GM12878 (cell line): ENCODE data around the gene ZNF620. TPM values are rescaled to one million over a fixed set of nuclear protein-coding genes. Genes with fewer than 3 reads are reported as not detected.
A peak's percentile ranks its signal among the peaks of the same experiment; 100 is the strongest.

Experiments used
- ATAC-seq: fragments of 200-7000 bp; cut with Tn5 transposase; 3 replicates; pipeline ENCODE4 v1.9.1; 2020; ENCODE audit warnings: mild to moderate bottlenecking, moderate library complexity
- BruUV-seq: library from RNA; stranded (reverse); fragments of 400-500 nt; replicated peaks from 2 replicates; lab custom pipeline; 2021; lab: Mats Ljungman, UMichigan
- CTCF ChIA-PET: fragments of 300-600 bp; sonication (Branson Sonifier 250); formaldehyde crosslinking; extraction: SDS; loops from one replicate; lab custom pipeline; 2021; ENCODE audit warnings: inconsistent platforms; lab: Yijun Ruan, JAX
- POLR2A ChIA-PET: fragments of 350-600 bp; formaldehyde crosslinking; extraction: SDS; loops from one replicate; lab custom pipeline; 2021; ENCODE audit warnings: inconsistent platforms; lab: Charles Lee
- RAD21 ChIA-PET: fragments of 300-600 bp; sonication (Branson Sonifier 250); formaldehyde crosslinking; loops from one replicate; lab custom pipeline; 2023; ENCODE audit warnings: antibody characterized with exemption; ENCODE audit not compliant: unreplicated experiment; lab: Charles Lee
- SMC1A ChIA-PET: fragments of 300-600 bp; sonication (Branson Sonifier 250); formaldehyde crosslinking; loops from one replicate; lab custom pipeline; 2023; ENCODE audit not compliant: unreplicated experiment, uncharacterized antibody; lab: Charles Lee
- DNase-seq: peaks from one replicate; pipeline ENCODE4 v3.0.0-alpha.2; 2011; ENCODE audit warnings: low read depth, low spot score
- FAIRE-seq: peaks from 3 replicates; lab custom pipeline; 2011; peaks lifted over from hg19 to GRCh38; lab: Jason Lieb, UNC
- H2AFZ ChIP-seq: 2 replicates; pipeline ENCODE4 v1.6.0; 2011; ENCODE audit warnings: low read depth, low read length, control low read depth; ENCODE audit not compliant: control insufficient read depth
- H3K27ac ChIP-seq: 2 replicates; pipeline ENCODE4 v1.5.1; 2011; ENCODE audit warnings: control low read depth; ENCODE audit not compliant: control insufficient read depth, insufficient read depth
- H3K27me3 ChIP-seq, 2 experiments: replicated peaks in 1 of 2; 2 replicates each; pipeline versions ENCODE4 v1.6.0 to v1.6.1; 2011; ENCODE audit warnings: low read length in 1 of 2; ENCODE audit not compliant: control insufficient read depth in 2 of 2, insufficient read depth in 2 of 2
- H3K36me3 ChIP-seq, 2 experiments: 2 replicates each; pipeline ENCODE4 v1.5.1; 2011; ENCODE audit warnings: low read length in 1 of 2; ENCODE audit not compliant: control insufficient read depth in 2 of 2, insufficient read depth in 2 of 2
- H3K4me1 ChIP-seq: 2 replicates; pipeline ENCODE4 v1.6.1; 2011; ENCODE audit warnings: mild to moderate bottlenecking, low read length, moderate library complexity, mixed read lengths; ENCODE audit not compliant: control insufficient read depth, insufficient read depth
- H3K4me2 ChIP-seq: 2 replicates; pipeline ENCODE4 v1.6.0; 2011; ENCODE audit warnings: control low read depth; ENCODE audit not compliant: control insufficient read depth, insufficient read depth
- H3K4me3 ChIP-seq: fragments of 200-600 bp; sonication (generic); 2 replicates; pipeline ENCODE4 v1.5.1; 2016
- H3K79me2 ChIP-seq: 2 replicates; pipeline ENCODE4 v1.6.0; 2011; ENCODE audit warnings: low read length; ENCODE audit not compliant: control insufficient read depth, insufficient read depth
- H3K9ac ChIP-seq: 2 replicates; pipeline ENCODE4 v1.8.0; 2011; ENCODE audit warnings: low read length, control low read depth, mixed read lengths; ENCODE audit not compliant: control insufficient read depth, insufficient read depth
- H3K9me3 ChIP-seq: replicated peaks from 3 replicates; pipeline ENCODE4 v1.5.1; 2011; ENCODE audit warnings: mild to moderate bottlenecking, low read length; ENCODE audit not compliant: control insufficient read depth, insufficient read depth
- H4K20me1 ChIP-seq: 2 replicates; pipeline ENCODE4 v1.6.0; 2011; ENCODE audit not compliant: control insufficient read depth, insufficient read depth
- ATF7 ChIP-seq: fragments of 450-650 bp; IDR thresholded peaks from 2 replicates; pipeline ENCODE4 v1.6.1; 2016; ENCODE audit warnings: low read depth, mild to moderate bottlenecking
- BCL11A ChIP-seq: IDR thresholded peaks from 2 replicates; pipeline ENCODE4 v1.6.1; 2011; ENCODE audit warnings: low read depth, low read length
- CHD2 ChIP-seq: IDR thresholded peaks from 2 replicates; pipeline ENCODE4 v1.6.1; 2011; ENCODE audit warnings: low read depth, low read length, improper control_type of control experiment, borderline replicate concordance
- EGR1 ChIP-seq, 2 experiments: IDR thresholded peaks; 1 replicate in 1 of 2; 2 replicates in 1 of 2; pipeline ENCODE4 v1.6.1; 2011 to 2012; ENCODE audit warnings: low read depth in 2 of 2, low read length in 2 of 2, borderline replicate concordance in 1 of 2, mild to moderate bottlenecking in 1 of 2, moderate library complexity in 1 of 2
- GABPA ChIP-seq: IDR thresholded peaks from 2 replicates; pipeline ENCODE4 v1.6.1; 2014; ENCODE audit warnings: antibody characterized with exemption, low read depth, mild to moderate bottlenecking, inconsistent platforms
- GATAD2B ChIP-seq: fragments of 450-650 bp; conservative IDR thresholded peaks from 2 replicates; pipeline ENCODE4 v1.6.1; 2017; ENCODE audit warnings: low read depth, mild to moderate bottlenecking, moderate library complexity
- JUND ChIP-seq: IDR thresholded peaks from 2 replicates; pipeline ENCODE4 v1.6.1; 2012; ENCODE audit warnings: low read depth, mild to moderate bottlenecking, low read length, improper control_type of control experiment, moderate library complexity
- MTA2 ChIP-seq: fragments of 450-650 bp; IDR thresholded peaks from 2 replicates; pipeline ENCODE4 v1.6.1; 2016; ENCODE audit warnings: low read depth, mild to moderate bottlenecking, moderate library complexity
- PAX8 ChIP-seq: fragments of 450-650 bp; IDR thresholded peaks from 2 replicates; pipeline ENCODE4 v1.6.1; 2017; ENCODE audit warnings: mild to moderate bottlenecking, moderate library complexity
- POLR2A ChIP-seq: IDR thresholded peaks from 2 replicates; pipeline ENCODE4 v1.6.1; 2011; ENCODE audit warnings: low read depth, mild to moderate bottlenecking, low read length
- POLR2AphosphoS5 ChIP-seq: IDR thresholded peaks from 2 replicates; pipeline ENCODE4 v1.6.1; 2011; ENCODE audit warnings: mild to moderate bottlenecking, low read length, inconsistent platforms
- POU2F2 ChIP-seq: IDR thresholded peaks from 3 replicates; pipeline ENCODE4 v1.6.1; 2011; ENCODE audit warnings: low read depth, mild to moderate bottlenecking, low read length, borderline replicate concordance
- RFX5 ChIP-seq: IDR thresholded peaks from 2 replicates; pipeline ENCODE4 v1.6.1; 2011; ENCODE audit warnings: low read depth, low read length, improper control_type of control experiment
- SIX5 ChIP-seq: IDR thresholded peaks from 2 replicates; pipeline ENCODE4 v1.6.1; 2011; ENCODE audit warnings: mild to moderate bottlenecking, low read depth, low read length, moderate library complexity; ENCODE audit not compliant: severe bottlenecking
- TCF3 ChIP-seq: IDR thresholded peaks from 2 replicates; pipeline ENCODE4 v1.6.1; 2012; ENCODE audit warnings: low read depth, mild to moderate bottlenecking, low read length, borderline replicate concordance; ENCODE audit not compliant: insufficient read depth
- WRNIP1 ChIP-seq: IDR thresholded peaks from 2 replicates; pipeline ENCODE4 v1.6.1; 2011; ENCODE audit warnings: low read depth, low read length, improper control_type of control experiment, borderline replicate concordance
- YY1 ChIP-seq: IDR thresholded peaks from 2 replicates; pipeline ENCODE4 v1.6.1; 2011; ENCODE audit warnings: low read depth, mild to moderate bottlenecking, low read length
- ZZZ3 ChIP-seq: IDR thresholded peaks from 2 replicates; pipeline ENCODE4 v1.6.1; 2011; ENCODE audit warnings: low read depth; ENCODE audit not compliant: control insufficient read depth, insufficient read length
- WGBS: methylation state at CpG from one replicate; pipeline ENCODE4 v1.1.6; 2016; ENCODE audit warnings: low lambda C conversion rate; ENCODE audit not compliant: insufficient replicate concordance, insufficient coverage; ENCODE audit errors: missing lambda C conversion rate; 5-methylcytosine and 5-hydroxymethylcytosine counted together
- in situ Hi-C: fragments of 300-500 bp; cut with MboI; formaldehyde crosslinking; loops from 9 replicates; pipeline ENCODE4 v1.14.3; 2018; ENCODE audit warnings: mixed read lengths
- intact Hi-C: fragments of 100-400 bp; cut with micrococcal nuclease; formaldehyde crosslinking; loops from one replicate; pipeline ENCODE4 v1.14.2; 2022; ENCODE audit not compliant: unreplicated experiment
- polyA plus RNA-seq, 11 experiments: library from polyadenylated mRNA; depleted of rRNA in 4 of 11; unstranded in 6 of 11; stranded (reverse) in 5 of 11; fragments of >200 nt; fragmentation: Nextera tagmentation in 4 of 11; fragmentation: Illumina TruSeq in 1 of 11; extraction: Ambion mirVana in 4 of 11; extraction: Trizol in 1 of 11; gene quantifications; 1 replicate in 1 of 11; 2 replicates in 10 of 11; pipeline versions ENCODE4 v1.2.1 to v1.2.3, GENCODE V29; 2011 to 2016; ENCODE audit warnings: inconsistent platforms in 2 of 11, missing spikeins in 2 of 11, low read depth in 1 of 11
- total RNA-seq, 4 experiments: library from RNA; depleted of rRNA in 3 of 4; stranded (reverse); fragments of >200 nt in 3 of 4; fragmentation: Illumina TruSeq in 1 of 4; extraction: Trizol in 1 of 4; gene quantifications; 2 replicates each; pipeline versions ENCODE4 v1.2.1 to v1.2.3, GENCODE V29; 2013 to 2021
- TF ChIP-seq, protein P1 (sequence below): IDR thresholded peaks from 2 replicates; pipeline ENCODE4 v1.6.1; 2011; ENCODE audit warnings: low read depth, mild to moderate bottlenecking, low read length, moderate library complexity, borderline replicate concordance; ENCODE audit errors: extremely low read depth
- TF ChIP-seq, protein P2 (sequence below): fragments of 450-650 bp; IDR thresholded peaks from 2 replicates; pipeline ENCODE4 v1.6.1; 2016; ENCODE audit warnings: mild to moderate bottlenecking

The ZNF620 gene
- total and polyA plus RNA-seq, 10 of the 15 experiments (the other 5 are each of a cell fraction or from before 2014, with no cell fraction given), result 1.3 to 4.3 (median 2.2) TPM

DNA sequence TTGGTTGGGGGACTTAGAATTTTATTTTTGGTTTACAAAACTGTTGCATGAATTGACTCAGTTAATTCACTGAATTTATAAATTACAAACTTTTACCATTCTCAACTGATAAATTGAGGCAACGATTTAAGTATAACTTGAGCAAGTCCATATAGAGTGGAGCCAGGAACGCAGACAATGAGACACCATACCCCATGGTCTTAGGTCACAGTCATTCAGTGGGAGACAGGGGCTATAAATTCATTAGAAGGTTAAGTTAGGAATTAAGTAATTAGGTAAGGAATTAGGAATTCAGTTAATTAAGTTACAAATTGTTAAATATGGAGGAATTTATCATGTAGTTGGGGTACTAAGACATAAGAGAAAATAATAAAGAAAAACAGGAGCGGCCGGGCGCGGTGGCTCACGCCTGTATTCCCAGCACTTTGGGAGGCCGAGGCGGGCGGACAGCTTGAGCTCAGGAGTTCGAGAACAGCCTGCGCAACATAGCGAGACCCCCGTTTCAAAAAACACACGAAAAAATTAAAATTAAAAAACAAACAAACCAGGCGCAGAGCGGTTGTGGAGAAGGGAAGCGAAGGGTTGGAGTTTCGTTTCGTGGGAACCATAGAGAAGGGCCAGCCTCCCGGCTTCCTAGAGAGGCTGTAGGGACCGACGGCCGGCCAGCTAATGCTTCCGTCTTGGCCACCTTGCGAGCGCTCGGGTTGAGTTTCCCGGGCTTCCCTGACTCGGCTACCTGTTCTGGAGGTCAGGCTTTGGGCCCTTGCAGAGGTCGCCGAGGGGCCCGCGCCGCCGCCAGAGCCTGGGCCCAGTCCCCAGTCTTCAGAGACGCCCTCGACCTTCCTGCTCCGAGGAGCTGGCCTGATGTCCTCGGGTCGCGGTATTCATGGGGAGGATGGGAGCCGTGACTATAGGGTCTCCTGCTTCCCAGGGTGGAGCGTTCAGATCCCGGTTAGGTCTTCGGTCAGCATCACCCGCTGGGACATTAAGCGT lies 29.1 kb upstream of the ZNF620 start, which contains the start of gene ZNF619:
ZNF619 (plus strand) TSS at position 645 of the 993 bp plus-strand sequence. CDS start 858 bp downstream, outside the sequence.
- peak within 1 kb of the TSS; percentile 83 for H3K9ac ChIP-seq
- ATAC-seq (peak; percentile 90), FAIRE-seq (no peak), DNase-seq (no peak)
- peaks cover 0 to 5% of the 10 kb centered on the region in 2 experiments; a peak in 1 of 4 replicates for H3K36me3 ChIP-seq
- intact Hi-C loops (loop anchor here (2.0 to 5.0 kb wide), 2 partner anchors 20 to 46 kb away; partner anchors contain the start of genes RPL14 and ZNF621), in situ Hi-C loops (no loop called here)
- H3K4me3 ChIP-seq, result peak within 1 kb of the TSS; percentile 72
- H4K20me1 ChIP-seq, result no peaks in the 10 kb centered on the region
- H3K4me1 ChIP-seq, result 0 out of 2 replicates have a peak, but pooled peaks cover 2% of the 10 kb centered on the region
- ChIA-PET SMC1A (interaction anchor here (0.7 to 1.4 kb wide), 2 partner anchors 18 to 47 kb away, joined by 4 read pairs; partner anchors contain the start of gene ZNF621), RAD21 (interaction anchor here (1.0 to 1.2 kb wide), 2 partner anchors 20 to 29 kb away, joined by 3 to 4 read pairs; partner anchors contain the start of genes RPL14 and ZNF620), CTCF (interaction anchor here (1.5 to 4.1 kb wide), 2 partner anchors 29 to 47 kb away, joined by 4 to 18 read pairs; partner anchors contain the start of gene ZNF620), POLR2A (interaction anchor here (0.8 to 4.1 kb wide), 5 partner anchors 19 to 49 kb away, joined by 3 to 20 read pairs (median 5); partner anchors contain the start of genes RPL14 and ZNF621)
- H3K27ac ChIP-seq, result peak within 1 kb of the TSS; percentile 51
- H2AFZ ChIP-seq, result peak within 1 kb of the TSS; percentile 76
- H3K79me2 ChIP-seq, result no peaks in the 10 kb centered on the region
- 7% methylated on average over 48 of the region's 48 CpGs for WGBS
- peak within 1 kb of the TSS; percentile 66 for H3K4me2 ChIP-seq
- H3K27me3 ChIP-seq, result no peaks in the 10 kb centered on the region
- H3K9me3 ChIP-seq, result no peaks in the 10 kb centered on the region
- TSS peak; percentile 98 for BruUV-seq
- TF ChIP-seq, protein P1, sequence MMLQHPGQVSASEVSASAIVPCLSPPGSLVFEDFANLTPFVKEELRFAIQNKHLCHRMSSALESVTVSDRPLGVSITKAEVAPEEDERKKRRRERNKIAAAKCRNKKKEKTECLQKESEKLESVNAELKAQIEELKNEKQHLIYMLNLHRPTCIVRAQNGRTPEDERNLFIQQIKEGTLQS, result no peak
- TF ChIP-seq JUND, result no peak
- peak; percentile 62; the same call in 1 of the 2 replicates for TF ChIP-seq GABPA
- peak; percentile 48; the same call in 1 of the 3 replicates for TF ChIP-seq POU2F2
- peak; percentile 69; the same call in 1 of the 2 replicates for TF ChIP-seq YY1
- TF ChIP-seq SIX5, result no peak
- no peak for TF ChIP-seq ZZZ3
- TF ChIP-seq EGR1 (IDR thresholded peaks at IDR 0.05; ENCODE audit: borderline replicate concordance in 1 of 2, low read depth in 2 of 2, low read length in 2 of 2), result peak in 1 of 2 experiments; percentile 58; a peak in 2 of 3 replicates
- TF ChIP-seq RFX5, result no peak
- peak; percentile 56; the same call in 1 of the 2 replicates for TF ChIP-seq CHD2
- peak; percentile 53; the same call in 1 of the 2 replicates for TF ChIP-seq MTA2
- TF ChIP-seq PAX8, result 0 out of 2 replicates have a peak, but pooled peaks have one; percentile 30
- TF ChIP-seq TCF3, result no peak
- TF ChIP-seq WRNIP1, result no peak
- TF ChIP-seq, protein P2, sequence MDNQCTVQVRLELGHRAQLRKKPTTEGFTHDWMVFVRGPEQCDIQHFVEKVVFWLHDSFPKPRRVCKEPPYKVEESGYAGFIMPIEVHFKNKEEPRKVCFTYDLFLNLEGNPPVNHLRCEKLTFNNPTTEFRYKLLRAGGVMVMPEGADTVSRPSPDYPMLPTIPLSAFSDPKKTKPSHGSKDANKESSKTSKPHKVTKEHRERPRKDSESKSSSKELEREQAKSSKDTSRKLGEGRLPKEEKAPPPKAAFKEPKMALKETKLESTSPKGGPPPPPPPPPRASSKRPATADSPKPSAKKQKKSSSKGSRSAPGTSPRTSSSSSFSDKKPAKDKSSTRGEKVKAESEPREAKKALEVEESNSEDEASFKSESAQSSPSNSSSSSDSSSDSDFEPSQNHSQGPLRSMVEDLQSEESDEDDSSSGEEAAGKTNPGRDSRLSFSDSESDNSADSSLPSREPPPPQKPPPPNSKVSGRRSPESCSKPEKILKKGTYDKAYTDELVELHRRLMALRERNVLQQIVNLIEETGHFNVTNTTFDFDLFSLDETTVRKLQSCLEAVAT, result peak; percentile 99
- TF ChIP-seq POLR2A, result peak; percentile 64; the same call in 1 of the 2 replicates
- TF ChIP-seq BCL11A, result no peak
- peak; percentile 78 for TF ChIP-seq POLR2AphosphoS5
- TF ChIP-seq ATF7, result 0 out of 2 replicates have a peak, but pooled peaks have one; percentile 19
- TF ChIP-seq GATAD2B, result peak; percentile 62; the same call in 1 of the 2 replicates
